Nephron progenitor cell (in vitro differentiated cells): ENCODE data around the gene UTP14C.
"Not testable (repeated sequence)": the region's sequence is repeated elsewhere in the genome, so short reads cannot be mapped to it uniquely, and the experiment has no call there.

ENCODE experiments used
- DNase-seq: peaks from one replicate; pipeline ENCODE4 v3.0.0; 2021
- H3K27ac Mint-ChIP-seq: 2 replicates; pipeline ENCODE4 v1.8.0; 2021; ENCODE audit warnings: mild to moderate bottlenecking, moderate library complexity, mixed read lengths
- H3K27me3 Mint-ChIP-seq: 2 replicates; pipeline ENCODE4 v1.8.0; 2021; ENCODE audit warnings: mild to moderate bottlenecking, low read depth, mixed read lengths; ENCODE audit not compliant: poor library complexity
- H3K36me3 Mint-ChIP-seq: 2 replicates; pipeline ENCODE4 v1.8.0; 2021; ENCODE audit warnings: low read depth, mixed read lengths
- H3K4me1 Mint-ChIP-seq: 2 replicates; pipeline ENCODE4 v1.8.0; 2021; ENCODE audit warnings: mixed read lengths
- H3K4me3 Mint-ChIP-seq: 2 replicates; pipeline ENCODE4 v1.8.0; 2021; ENCODE audit warnings: mild to moderate bottlenecking, moderate library complexity, mixed read lengths
- H3K9me3 Mint-ChIP-seq: 2 replicates; pipeline ENCODE4 v1.8.0; 2021; ENCODE audit warnings: mild to moderate bottlenecking, moderate library complexity, mixed read lengths
- TF ChIP-seq, protein P1 (sequence below): fragments of 200-600 bp; sonication (generic); IDR thresholded peaks from 2 replicates; pipeline ENCODE4 v1.5.0; 2021; ENCODE audit warnings: antibody characterized with exemption

The UTP14C gene

DNA sequence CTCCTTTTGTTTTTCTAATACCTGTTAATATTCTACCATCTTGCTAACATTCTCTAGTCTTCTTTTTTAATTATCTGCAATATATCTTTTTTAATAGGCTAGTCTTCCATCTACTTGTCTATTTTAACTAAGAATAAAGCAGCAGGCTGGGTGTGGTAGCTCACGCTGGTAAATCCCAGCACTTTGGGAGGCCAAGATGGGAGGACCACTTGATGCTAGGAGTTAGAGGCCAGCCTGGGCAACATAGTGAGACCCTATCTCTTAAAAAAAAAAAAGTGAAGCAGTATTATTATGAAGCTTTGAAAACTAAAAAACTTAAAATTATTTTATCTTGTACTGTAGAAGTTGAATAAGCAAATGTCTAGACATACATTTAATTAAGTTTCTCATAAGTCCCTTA is 3.3 kb downstream of the UTP14C start:
- Mint-ChIP-seq H3K4me1 (no peaks in the 10 kb centered on the region), H3K9me3 (peaks cover 65% of the 10 kb centered on the region), H3K27me3 (no peaks in the 10 kb centered on the region), H3K27ac (no peak overlapping the region), H3K4me3 (no peak overlapping the region), H3K36me3 (peaks cover 96% of the 10 kb centered on the region)
- TF ChIP-seq, protein P1, sequence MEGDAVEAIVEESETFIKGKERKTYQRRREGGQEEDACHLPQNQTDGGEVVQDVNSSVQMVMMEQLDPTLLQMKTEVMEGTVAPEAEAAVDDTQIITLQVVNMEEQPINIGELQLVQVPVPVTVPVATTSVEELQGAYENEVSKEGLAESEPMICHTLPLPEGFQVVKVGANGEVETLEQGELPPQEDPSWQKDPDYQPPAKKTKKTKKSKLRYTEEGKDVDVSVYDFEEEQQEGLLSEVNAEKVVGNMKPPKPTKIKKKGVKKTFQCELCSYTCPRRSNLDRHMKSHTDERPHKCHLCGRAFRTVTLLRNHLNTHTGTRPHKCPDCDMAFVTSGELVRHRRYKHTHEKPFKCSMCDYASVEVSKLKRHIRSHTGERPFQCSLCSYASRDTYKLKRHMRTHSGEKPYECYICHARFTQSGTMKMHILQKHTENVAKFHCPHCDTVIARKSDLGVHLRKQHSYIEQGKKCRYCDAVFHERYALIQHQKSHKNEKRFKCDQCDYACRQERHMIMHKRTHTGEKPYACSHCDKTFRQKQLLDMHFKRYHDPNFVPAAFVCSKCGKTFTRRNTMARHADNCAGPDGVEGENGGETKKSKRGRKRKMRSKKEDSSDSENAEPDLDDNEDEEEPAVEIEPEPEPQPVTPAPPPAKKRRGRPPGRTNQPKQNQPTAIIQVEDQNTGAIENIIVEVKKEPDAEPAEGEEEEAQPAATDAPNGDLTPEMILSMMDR: no peak
- no peak for DNase-seq

DNA sequence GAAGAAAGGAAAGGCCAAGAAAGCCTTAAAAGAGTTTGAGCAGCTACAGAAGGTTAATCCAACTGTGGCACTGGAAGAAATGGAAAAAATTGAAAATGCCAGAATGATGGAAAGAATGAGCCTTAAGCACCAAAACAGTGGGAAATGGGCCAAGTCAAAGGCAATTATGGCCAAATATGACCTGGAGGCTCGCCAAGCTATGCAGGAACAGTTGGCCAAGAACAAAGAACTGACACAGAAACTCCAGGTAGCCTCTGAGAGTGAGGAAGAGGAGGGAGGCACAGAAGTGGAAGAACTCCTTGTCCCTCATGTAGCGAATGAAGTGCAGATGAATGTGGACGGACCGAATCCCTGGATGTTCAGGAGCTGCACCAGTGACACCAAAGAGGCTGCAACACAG is 5.1 kb downstream of the UTP14C start:
- Mint-ChIP-seq H3K27ac (no peak overlapping the region), H3K4me3 (no peak overlapping the region), H3K9me3 (peaks cover 65% of the 10 kb centered on the region), H3K36me3 (peaks cover 85% of the 10 kb centered on the region), H3K4me1 (no peaks in the 10 kb centered on the region), H3K27me3 (no peaks in the 10 kb centered on the region)
- DNase-seq: no peak
- TF ChIP-seq, protein P1: no peak

DNA sequence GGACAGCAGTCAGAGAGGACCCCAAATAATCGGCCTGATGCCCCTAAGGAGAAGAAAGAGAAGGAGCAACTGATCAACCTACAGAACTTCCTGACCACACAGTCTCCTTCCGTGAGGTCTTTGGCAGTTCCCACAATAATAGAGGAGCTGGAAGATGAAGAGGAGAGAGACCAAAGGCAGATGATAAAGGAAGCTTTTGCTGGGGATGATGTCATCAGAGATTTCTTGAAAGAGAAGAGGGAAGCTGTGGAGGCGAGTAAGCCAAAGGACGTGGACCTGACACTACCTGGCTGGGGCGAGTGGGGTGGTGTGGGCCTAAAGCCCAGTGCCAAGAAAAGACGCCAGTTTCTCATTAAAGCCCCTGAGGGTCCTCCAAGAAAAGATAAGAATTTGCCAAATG is 5.9 kb downstream of the UTP14C start:
- H3K4me3 Mint-ChIP-seq, H3K4me1 Mint-ChIP-seq, DNase-seq, H3K27ac Mint-ChIP-seq, H3K27me3 Mint-ChIP-seq: not testable (repeated sequence)
- Mint-ChIP-seq H3K9me3 (peaks cover 59% of the 10 kb centered on the region), H3K36me3 (peaks cover 80% of the 10 kb centered on the region)

DNA sequence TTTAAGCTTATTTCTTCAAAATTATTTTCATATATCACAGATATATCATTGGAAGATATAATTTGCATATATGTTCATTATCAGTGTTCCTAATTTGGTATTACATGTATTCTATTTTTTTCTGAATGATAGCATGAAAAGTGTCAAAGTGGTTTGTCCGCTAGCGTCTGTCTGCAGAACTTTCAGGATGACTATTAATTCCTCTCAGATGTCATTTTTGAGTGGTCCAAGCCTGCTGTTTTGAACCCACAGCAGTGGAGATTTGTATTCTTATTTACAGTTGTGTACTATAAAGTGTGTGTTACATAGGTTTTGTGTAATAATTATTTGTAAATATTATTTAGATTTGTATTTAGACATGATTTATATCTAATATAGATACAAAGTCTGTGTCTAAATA is 8.5 kb downstream of the UTP14C start:
- H3K27ac Mint-ChIP-seq: no peak overlapping the region
- H3K36me3 Mint-ChIP-seq: peaks cover 61% of the 10 kb centered on the region
- no peak overlapping the region for H3K4me3 Mint-ChIP-seq
- H3K4me1 Mint-ChIP-seq: peaks cover 9% of the 10 kb centered on the region
- H3K9me3 Mint-ChIP-seq: peaks cover 36% of the 10 kb centered on the region
- TF ChIP-seq, protein P1: no peak
- H3K27me3 Mint-ChIP-seq: peaks cover under 1% of the 10 kb centered on the region
- DNase-seq: no peak

DNA sequence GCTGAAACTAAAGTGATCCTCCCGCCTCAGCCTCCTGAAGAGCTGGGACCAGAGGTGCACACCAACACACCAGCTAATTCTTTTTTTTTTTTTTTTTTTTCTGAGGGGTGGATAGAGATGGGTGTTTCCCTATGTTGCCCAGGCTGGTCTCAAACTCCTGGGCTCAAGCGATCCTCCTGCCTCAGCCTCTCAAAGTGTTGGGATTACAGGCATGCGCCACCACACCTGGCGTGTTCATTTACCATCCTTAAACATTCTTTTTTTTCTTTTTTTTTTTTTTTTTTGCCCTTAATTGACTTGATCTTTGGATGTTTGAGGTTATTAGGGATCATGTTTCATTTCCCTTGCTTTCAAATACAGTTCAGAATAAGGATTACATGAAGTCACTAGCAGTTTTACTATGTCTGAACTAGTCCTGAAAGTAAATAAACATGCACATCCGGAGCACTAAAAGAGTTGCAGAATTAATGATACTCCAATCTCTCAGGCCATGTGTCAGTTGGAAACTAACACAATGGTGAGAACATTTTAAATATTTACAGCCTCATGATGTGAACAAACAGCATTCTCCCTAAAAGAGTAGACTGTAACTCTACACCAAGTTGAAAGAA is 10.2 kb downstream of the UTP14C start:
- H3K27me3 Mint-ChIP-seq: peaks cover 3% of the 10 kb centered on the region
- no peak for DNase-seq
- TF ChIP-seq, protein P1: no peak
- H3K4me3 Mint-ChIP-seq: no peak overlapping the region
- H3K4me1 Mint-ChIP-seq: peaks cover 9% of the 10 kb centered on the region
- peaks cover 47% of the 10 kb centered on the region for H3K36me3 Mint-ChIP-seq
- H3K27ac Mint-ChIP-seq: no peak overlapping the region
- H3K9me3 Mint-ChIP-seq: peaks cover 20% of the 10 kb centered on the region

DNA sequence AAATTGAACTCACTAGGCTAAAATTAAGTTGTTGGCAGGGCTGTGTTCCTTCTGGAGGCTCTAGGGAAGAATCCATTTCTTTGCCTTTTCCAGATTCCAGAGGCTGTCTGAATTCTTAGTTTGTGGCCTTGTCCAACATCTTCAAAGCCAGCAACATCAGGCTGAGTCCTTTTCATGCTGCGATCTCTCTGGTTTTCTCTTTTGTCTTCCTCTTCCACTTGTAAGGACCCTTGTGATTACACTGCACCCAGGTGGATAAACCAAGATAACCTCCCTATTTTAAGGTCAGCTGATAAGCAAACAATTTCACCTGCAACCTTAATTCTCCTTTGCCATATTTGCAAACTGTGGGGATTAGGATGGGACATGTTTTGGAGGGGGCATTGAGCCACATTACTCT is 11.5 kb downstream of the UTP14C start:
- no peak for DNase-seq
- peaks cover 40% of the 10 kb centered on the region for H3K36me3 Mint-ChIP-seq
- TF ChIP-seq, protein P1: no peak
- peak overlapping the region; percentile 70 for H3K27ac Mint-ChIP-seq
- peaks cover 9% of the 10 kb centered on the region for H3K4me1 Mint-ChIP-seq
- no peak overlapping the region for H3K4me3 Mint-ChIP-seq
- peaks cover 11% of the 10 kb centered on the region for H3K9me3 Mint-ChIP-seq
- peaks cover 3% of the 10 kb centered on the region for H3K27me3 Mint-ChIP-seq
